IMR-90 (cell line): Measurements from ENCODE around the gene CCSER1. TPM values are rescaled to one million over a fixed set of nuclear protein-coding genes. Genes with fewer than 3 reads are reported as not detected.

Experiments used
- ATAC-seq: fragments of 200-7000 bp; cut with Tn5 transposase; 2 replicates; pipeline ENCODE4 v1.9.1; 2020; ENCODE audit warnings: low read depth, mild to moderate bottlenecking, moderate library complexity
- BruUV-seq: library from RNA; stranded (reverse); fragments of 400-500 nt; replicated peaks from 2 replicates; lab custom pipeline; 2021; lab: Mats Ljungman, UMichigan
- CTCF ChIA-PET: fragments of 300-600 bp; formaldehyde crosslinking; extraction: SDS; loops from one replicate; lab custom pipeline; 2021; ENCODE audit warnings: antibody characterized with exemption; lab: Yijun Ruan, JAX
- POLR2A ChIA-PET: fragments of 300-600 bp; sonication (Branson Sonifier 250); formaldehyde crosslinking; loops from one replicate; lab custom pipeline; 2022; ENCODE audit warnings: antibody characterized with exemption; ENCODE audit not compliant: unreplicated experiment; lab: Charles Lee
- DNase-seq: peaks from one replicate; pipeline ENCODE4 v3.0.0; 2013
- H2AFZ ChIP-seq: replicated peaks from 2 replicates; pipeline ENCODE3; 2013; ENCODE audit warnings: low read length, mild to moderate bottlenecking; ENCODE audit not compliant: poor library complexity
- H2AK5ac ChIP-seq: 2 replicates; pipeline ENCODE4 v1.6.1; 2013; ENCODE audit warnings: low read depth, low read length, inconsistent platforms
- H2AK9ac ChIP-seq: replicated peaks from 2 replicates; pipeline ENCODE3; 2013; ENCODE audit warnings: mild to moderate bottlenecking, low read depth, low read length, moderate library complexity; ENCODE audit not compliant: poor library complexity
- H2BK120ac ChIP-seq: 2 replicates; pipeline ENCODE4 v1.6.1; 2013; ENCODE audit warnings: low read depth, low read length, inconsistent platforms
- H2BK15ac ChIP-seq: 3 replicates; pipeline ENCODE4 v1.6.1; 2013; ENCODE audit warnings: low read depth, low read length, inconsistent platforms
- H2BK20ac ChIP-seq: 2 replicates; pipeline ENCODE4 v1.6.1; 2013; ENCODE audit warnings: low read depth, mild to moderate bottlenecking, inconsistent platforms, low read length, moderate library complexity
- H2BK5ac ChIP-seq: 2 replicates; pipeline ENCODE4 v1.6.1; 2013; ENCODE audit warnings: mild to moderate bottlenecking, low read depth, low read length, inconsistent platforms; ENCODE audit not compliant: poor library complexity, severe bottlenecking
- H3K14ac ChIP-seq: replicated peaks from 2 replicates; pipeline ENCODE4 v1.6.1; 2013; ENCODE audit warnings: low read depth, low read length, inconsistent platforms
- H3K18ac ChIP-seq: 2 replicates; pipeline ENCODE4 v1.6.1; 2013; ENCODE audit warnings: low read depth, low read length, control low read depth
- H3K23ac ChIP-seq: 2 replicates; pipeline ENCODE4 v1.6.1; 2013; ENCODE audit warnings: low read depth, low read length, inconsistent platforms
- H3K27ac ChIP-seq: 2 replicates; pipeline ENCODE4 v1.5.1; 2013; ENCODE audit warnings: mild to moderate bottlenecking, control low read depth, low read length; ENCODE audit not compliant: insufficient read depth
- H3K27me3 ChIP-seq: 2 replicates; pipeline ENCODE4 v1.6.1; 2013; ENCODE audit warnings: low read length; ENCODE audit not compliant: control insufficient read depth, insufficient read depth
- H3K36me3 ChIP-seq: 2 replicates; pipeline ENCODE4 v1.6.1; 2013; ENCODE audit warnings: low read length, mixed read lengths; ENCODE audit not compliant: control insufficient read depth, insufficient read depth
- H3K4ac ChIP-seq: 2 replicates; pipeline ENCODE4 v1.6.1; 2013; ENCODE audit warnings: low read depth, low read length, inconsistent platforms
- H3K4me1 ChIP-seq: 2 replicates; pipeline ENCODE4 v1.6.1; 2013; ENCODE audit warnings: low read length, mixed read lengths; ENCODE audit not compliant: control insufficient read depth, insufficient read depth
- H3K4me2 ChIP-seq: 2 replicates; pipeline ENCODE4 v1.6.1; 2013; ENCODE audit warnings: low read depth, mild to moderate bottlenecking, control low read depth, low read length, moderate library complexity
- H3K4me3 ChIP-seq: 2 replicates; pipeline ENCODE4 v1.5.1; 2013; ENCODE audit warnings: low read depth, mild to moderate bottlenecking, control low read depth, low read length, moderate library complexity; ENCODE audit not compliant: insufficient read depth
- H3K56ac ChIP-seq: 2 replicates; pipeline ENCODE4 v1.6.1; 2013; ENCODE audit warnings: low read length, inconsistent platforms; ENCODE audit not compliant: insufficient read depth; ENCODE audit errors: extremely low read depth
- H3K79me1 ChIP-seq, 2 experiments: 2 replicates each; pipeline ENCODE4 v1.6.1; 2013; ENCODE audit warnings: low read length in 2 of 2, inconsistent platforms in 1 of 2, low read depth in 1 of 2
- H3K9ac ChIP-seq: 2 replicates; pipeline ENCODE4 v1.6.1; 2013; ENCODE audit warnings: low read depth, low read length, control low read depth
- H3K9me1 ChIP-seq: 2 replicates; pipeline ENCODE4 v1.6.1; 2013; ENCODE audit warnings: low read length, inconsistent platforms; ENCODE audit not compliant: insufficient read depth
- H3K9me3 ChIP-seq: 2 replicates; pipeline ENCODE4 v1.6.1; 2013; ENCODE audit warnings: low read length; ENCODE audit not compliant: control insufficient read depth, insufficient read depth
- H4K20me1 ChIP-seq: 2 replicates; pipeline ENCODE4 v1.6.1; 2013; ENCODE audit warnings: low read length, inconsistent platforms; ENCODE audit not compliant: insufficient read depth
- H4K5ac ChIP-seq: 2 replicates; pipeline ENCODE4 v1.6.1; 2013; ENCODE audit warnings: mild to moderate bottlenecking, low read depth, low read length, control low read depth
- H4K8ac ChIP-seq, 2 experiments: 2 replicates each; pipeline ENCODE4 v1.6.1; 2013; ENCODE audit warnings: low read depth in 2 of 2, low read length in 2 of 2, control low read depth in 1 of 2, inconsistent platforms in 1 of 2
- H4K91ac ChIP-seq: 2 replicates; pipeline ENCODE4 v1.6.1; 2013; ENCODE audit warnings: low read depth, low read length, inconsistent platforms; ENCODE audit not compliant: insufficient read depth
- MAZ ChIP-seq: IDR thresholded peaks from 2 replicates; pipeline ENCODE4 v1.6.1; 2012; ENCODE audit warnings: low read depth, mild to moderate bottlenecking, low read length, improper control_type of control experiment, moderate library complexity, borderline replicate concordance
- POLR2A ChIP-seq: IDR thresholded peaks from 2 replicates; pipeline ENCODE4 v1.6.1; 2012; ENCODE audit warnings: mild to moderate bottlenecking, low read depth, low read length
- RAD21 ChIP-seq: IDR thresholded peaks from 2 replicates; pipeline ENCODE4 v1.6.1; 2012; ENCODE audit warnings: low read length, improper control_type of control experiment
- RCOR1 ChIP-seq: IDR thresholded peaks from 2 replicates; pipeline ENCODE4 v1.6.1; 2012; ENCODE audit warnings: mild to moderate bottlenecking, low read length, improper control_type of control experiment; ENCODE audit not compliant: insufficient replicate concordance
- RFX5 ChIP-seq: IDR thresholded peaks from 2 replicates; pipeline ENCODE4 v1.8.0; 2012; ENCODE audit warnings: low read depth, mild to moderate bottlenecking, low read length, moderate library complexity
- SMC3 ChIP-seq: fragments of 150-350 bp; IDR thresholded peaks from 2 replicates; pipeline ENCODE4 v1.6.1; 2016; ENCODE audit warnings: low read depth, mild to moderate bottlenecking, antibody characterized with exemption, low read length, moderate library complexity
- USF2 ChIP-seq: fragments of 150-350 bp; IDR thresholded peaks from 2 replicates; pipeline ENCODE4 v1.6.1; 2017; ENCODE audit warnings: mild to moderate bottlenecking, antibody characterized with exemption, low read length, low read depth
- WGBS, 2 experiments: methylation state at CpG; one replicate each; pipeline versions ENCODE4 v1.1.5 to v1.1.7; 2013; ENCODE audit warnings: missing lambda C conversion rate in 2 of 2; ENCODE audit not compliant: insufficient read length in 1 of 2; ENCODE audit errors: extremely low coverage in 2 of 2; 5-methylcytosine and 5-hydroxymethylcytosine counted together
- dilution Hi-C: fragments of 300-500 bp; cut with HindIII; formaldehyde crosslinking; loops from one replicate; pipeline ENCODE4 v1.14.3; 2018; ENCODE audit warnings: low sequenced_read_pairs; ENCODE audit not compliant: unreplicated experiment
- in situ Hi-C: fragments of 300-500 bp; cut with MboI; formaldehyde crosslinking; loops from 3 replicates; pipeline ENCODE4 v1.14.3; 2019; ENCODE audit warnings: low sequenced_read_pairs, inconsistent platforms, mixed read lengths
- intact Hi-C: fragments of 100-400 bp; cut with micrococcal nuclease; formaldehyde crosslinking; loops from 2 replicates; pipeline ENCODE4 v1.10.0; 2022
- polyA plus RNA-seq, 3 experiments: library from polyadenylated mRNA; depleted of rRNA; stranded (reverse); fragments of >200 nt; gene quantifications; 2 replicates each; pipeline ENCODE4 v1.2.3, GENCODE V29; 2012; ENCODE audit warnings: low replicate concordance in 1 of 3
- total RNA-seq: library from RNA; depleted of rRNA; stranded (reverse); fragments of >200 nt; gene quantifications from 2 replicates; pipeline ENCODE4 v1.2.3, GENCODE V29; 2012

CCSER1 gene
- total and polyA plus RNA-seq, 2 of the 4 experiments (the other 2 are of a cell fraction) = not detected

- intact Hi-C loops = no loop called here
- Histone ChIP-seq H3K9me3 (no peaks in the 10 kb centered on the region), H4K8ac (no peak overlapping the region), H3K23ac (no peak overlapping the region), H2BK120ac (no peak overlapping the region), H4K20me1 (no peaks in the 10 kb centered on the region), H3K4me3 (no peak overlapping the region), H3K56ac (no peak overlapping the region), H3K9me1 (no peaks in the 10 kb centered on the region), H3K36me3 (no peaks in the 10 kb centered on the region), H3K27ac (no peak overlapping the region), H3K9ac (no peak overlapping the region), H3K4me1 (peaks cover 3% of the 10 kb centered on the region; the same call in 1 of the 2 replicates), H4K5ac (no peak overlapping the region), H4K91ac (no peak overlapping the region), H2AK9ac (no peak overlapping the region), H2AFZ (no peak overlapping the region), H2BK5ac (no peak overlapping the region), H2BK15ac (no peak overlapping the region), H3K4me2 (no peak overlapping the region), H3K27me3 (no peaks in the 10 kb centered on the region), H3K79me1 (no peaks in the 10 kb centered on the region), H3K18ac (no peak overlapping the region), H3K4ac (no peak overlapping the region), H2AK5ac (no peak overlapping the region), H3K14ac (no peak overlapping the region), H2BK20ac (no peak overlapping the region)
- in situ Hi-C loops = no loop called here
- TF ChIP-seq RCOR1 = no peak
- TF ChIP-seq RAD21 = no peak
- TF ChIP-seq RFX5 = no peak
- no peak for TF ChIP-seq SMC3
- TF ChIP-seq USF2 = no peak
- TF ChIP-seq POLR2A = no peak
- TF ChIP-seq MAZ = no peak
- BruUV-seq = no TSS peak
- dilution Hi-C loops = no loop called here
- DNase-seq (no peak), ATAC-seq (no peak)
- CTCF ChIA-PET = no interaction called here
- WGBS, 2 experiments = 60% methylated on average over 1 of the region's 3 CpGs; no CpG with 5 or more reads in 1 of the 2 experiments
- POLR2A ChIA-PET = no interaction called here
These were observed 203.4 kb downstream of the CCSER1 start for GRCh38 chr4:90330546-90330945.
